Measurements from ENCODE around the gene CMTM8.

The CMTM8 gene

GRCh38 chr3:32340611-32341365 lies 102.3 kb downstream of the CMTM8 start:
- FAIRE-seq, result no peak

GRCh38 chr3:32347343-32348125 lies 109.1 kb downstream of the CMTM8 start:
- no peak for FAIRE-seq

- FAIRE-seq, result no peak
These were observed 110.7 kb downstream of the CMTM8 start for GRCh38 chr3:32349184-32349583.

- no peak for FAIRE-seq
These were observed 114.1 kb downstream of the CMTM8 start for GRCh38 chr3:32352563-32352962.

- FAIRE-seq, result no peak
These were observed 114.9 kb downstream of the CMTM8 start for GRCh38 chr3:32353351-32353750.

GRCh38 chr3:32354362-32354778 lies 115.9 kb downstream of the CMTM8 start:
- no peak for FAIRE-seq

- no peak for FAIRE-seq
These were observed 117.3 kb downstream of the CMTM8 start for GRCh38 chr3:32355751-32356291.

GRCh38 chr3:32359766-32360492 lies 121.4 kb downstream of the CMTM8 start:
- no peak for FAIRE-seq

- no peak for FAIRE-seq
These were observed 122.0 kb downstream of the CMTM8 start for GRCh38 chr3:32360493-32360827.

GRCh38 chr3:32366638-32367397 lies 128.3 kb downstream of the CMTM8 start:
- no peak for FAIRE-seq

- FAIRE-seq, result no peak
These were observed 129.0 kb downstream of the CMTM8 start for GRCh38 chr3:32367442-32367841.

GRCh38 chr3:32371461-32372212 lies 133.2 kb downstream of the CMTM8 start:
- no peak for FAIRE-seq

- no peak for FAIRE-seq
These were observed 133.7 kb downstream of the CMTM8 start for GRCh38 chr3:32372213-32372490.

GRCh38 chr3:32373276-32373675 lies 134.8 kb downstream of the CMTM8 start:
- FAIRE-seq, result no peak

- FAIRE-seq, result no peak
These were observed 135.4 kb downstream of the CMTM8 start for GRCh38 chr3:32373844-32374243.

- peak; percentile 26 for FAIRE-seq
These were observed 136.5 kb downstream of the CMTM8 start for GRCh38 chr3:32374788-32375595.

GRCh38 chr3:32375596-32375930 lies 137.1 kb downstream of the CMTM8 start:
- no peak for FAIRE-seq

- no peak for FAIRE-seq
These were observed 137.6 kb downstream of the CMTM8 start for GRCh38 chr3:32376115-32376514.

GRCh38 chr3:32379831-32380500 lies 141.5 kb downstream of the CMTM8 start:
- no peak for FAIRE-seq

GRCh38 chr3:32381922-32382321 lies 143.4 kb downstream of the CMTM8 start:
- no peak for FAIRE-seq
